GM21723 (cell line): ENCODE results near the gene RABL6.
"Not testable (repeated sequence)": the region's sequence is repeated elsewhere in the genome, so short reads cannot be mapped to it uniquely, and the experiment has no call there.

Experiments
- ATAC-seq: cut with Tn5 transposase; IDR thresholded peaks from one replicate; pipeline ENCODE4 v1.9.1; 2021; ENCODE audit warnings: mild to moderate bottlenecking, moderate library complexity; ENCODE audit not compliant: unreplicated experiment

Gene RABL6

GRCh38 chr9:136875155-136875554 is 67.4 kb downstream of the RABL6 start:
- no peak for ATAC-seq

GRCh38 chr9:136876476-136876875 is 68.7 kb downstream of the RABL6 start:
- ATAC-seq: no peak

- no peak for ATAC-seq
Measured at GRCh38 chr9:136880651-136881050, 72.9 kb downstream of the RABL6 start.

GRCh38 chr9:136881691-136882108 is 74.0 kb downstream of the RABL6 start:
- peak; percentile 36 for ATAC-seq

GRCh38 chr9:136882109-136882946 is 74.6 kb downstream of the RABL6 start:
- peak; percentile 31 for ATAC-seq

- ATAC-seq: not testable (repeated sequence)
Measured at GRCh38 chr9:136882947-136883283, 75.2 kb downstream of the RABL6 start.

- ATAC-seq: not testable (repeated sequence)
Measured at GRCh38 chr9:136883670-136884069, 75.9 kb downstream of the RABL6 start.

GRCh38 chr9:136885950-136886578 is 78.3 kb downstream of the RABL6 start, which contains the start of gene TRAF2:
Gene TRAF2, plus strand, starts transcription at chr9:136886516. Its CDS starts 12,225 bp downstream, at chr9:136898741.
- ATAC-seq: peak; percentile 75

GRCh38 chr9:136886610-136887597 is 79.2 kb downstream of the RABL6 start:
- peak; percentile 29 for ATAC-seq

GRCh38 chr9:136888454-136888853 is 80.7 kb downstream of the RABL6 start:
- ATAC-seq: no peak

GRCh38 chr9:136889858-136890257 is 82.1 kb downstream of the RABL6 start:
- no peak for ATAC-seq

- no peak for ATAC-seq
Measured at GRCh38 chr9:136890661-136891060, 82.9 kb downstream of the RABL6 start.
